HG03342 (cell line): Measurements from ENCODE around the gene GJC2.
A peak's percentile ranks its signal among the peaks of the same experiment; 100 is the strongest.

Source experiments
- ATAC-seq: cut with Tn5 transposase; IDR thresholded peaks from one replicate; pipeline ENCODE4 v1.9.1; 2021; ENCODE audit warnings: mild to moderate bottlenecking, moderate library complexity; ENCODE audit not compliant: unreplicated experiment

The GJC2 gene

GRCh38 chr1:228156515-228156881, 6.8 kb downstream of the GJC2 start:
- no peak for ATAC-seq

- ATAC-seq, result no peak
Measured at GRCh38 chr1:228156941-228157728, 7.4 kb downstream of the GJC2 start.

- no peak for ATAC-seq
Measured at GRCh38 chr1:228157729-228158126, 8.0 kb downstream of the GJC2 start.

- ATAC-seq, result no peak
Measured at GRCh38 chr1:228158151-228159007, 8.6 kb downstream of the GJC2 start.

- no peak for ATAC-seq
Measured at GRCh38 chr1:228159008-228159665, 9.4 kb downstream of the GJC2 start.

GRCh38 chr1:228160201-228160761, 10.6 kb downstream of the GJC2 start:
- ATAC-seq, result no peak

GRCh38 chr1:228161362-228161761, 11.6 kb downstream of the GJC2 start:
- no peak for ATAC-seq

GRCh38 chr1:228161866-228162265, 12.1 kb downstream of the GJC2 start:
- ATAC-seq, result no peak

GRCh38 chr1:228162286-228163006, 12.7 kb downstream of the GJC2 start:
- no peak for ATAC-seq

- no peak for ATAC-seq
Measured at GRCh38 chr1:228163007-228163753, 13.4 kb downstream of the GJC2 start.

- no peak for ATAC-seq
Measured at GRCh38 chr1:228163776-228164519, 14.2 kb downstream of the GJC2 start.

- ATAC-seq, result peak; percentile 0
Measured at GRCh38 chr1:228164561-228165371, 15.0 kb downstream of the GJC2 start.

GRCh38 chr1:228165372-228166169, 15.8 kb downstream of the GJC2 start, which contains the start of gene IBA57:
Gene IBA57 (plus strand): TSS chr1:228165804. CDS start chr1:228165817, 13 bp downstream.
- peak; percentile 77 for ATAC-seq

- peak; percentile 22 for ATAC-seq
Measured at GRCh38 chr1:228166170-228166936, 16.6 kb downstream of the GJC2 start.

- no peak for ATAC-seq
Measured at GRCh38 chr1:228168563-228169270, 19.0 kb downstream of the GJC2 start.

- no peak for ATAC-seq
Measured at GRCh38 chr1:228169345-228169744, 19.6 kb downstream of the GJC2 start.
